Measurements from ENCODE around the gene UCP1. TPM values are rescaled to one million over a fixed set of nuclear protein-coding genes. Genes with fewer than 3 reads are reported as not detected.
A peak's percentile ranks its signal among the peaks of the same experiment; 100 is the strongest.

Gene UCP1, protein sequence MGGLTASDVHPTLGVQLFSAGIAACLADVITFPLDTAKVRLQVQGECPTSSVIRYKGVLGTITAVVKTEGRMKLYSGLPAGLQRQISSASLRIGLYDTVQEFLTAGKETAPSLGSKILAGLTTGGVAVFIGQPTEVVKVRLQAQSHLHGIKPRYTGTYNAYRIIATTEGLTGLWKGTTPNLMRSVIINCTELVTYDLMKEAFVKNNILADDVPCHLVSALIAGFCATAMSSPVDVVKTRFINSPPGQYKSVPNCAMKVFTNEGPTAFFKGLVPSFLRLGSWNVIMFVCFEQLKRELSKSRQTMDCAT
- polyA plus RNA-seq, result not detected

DNA sequence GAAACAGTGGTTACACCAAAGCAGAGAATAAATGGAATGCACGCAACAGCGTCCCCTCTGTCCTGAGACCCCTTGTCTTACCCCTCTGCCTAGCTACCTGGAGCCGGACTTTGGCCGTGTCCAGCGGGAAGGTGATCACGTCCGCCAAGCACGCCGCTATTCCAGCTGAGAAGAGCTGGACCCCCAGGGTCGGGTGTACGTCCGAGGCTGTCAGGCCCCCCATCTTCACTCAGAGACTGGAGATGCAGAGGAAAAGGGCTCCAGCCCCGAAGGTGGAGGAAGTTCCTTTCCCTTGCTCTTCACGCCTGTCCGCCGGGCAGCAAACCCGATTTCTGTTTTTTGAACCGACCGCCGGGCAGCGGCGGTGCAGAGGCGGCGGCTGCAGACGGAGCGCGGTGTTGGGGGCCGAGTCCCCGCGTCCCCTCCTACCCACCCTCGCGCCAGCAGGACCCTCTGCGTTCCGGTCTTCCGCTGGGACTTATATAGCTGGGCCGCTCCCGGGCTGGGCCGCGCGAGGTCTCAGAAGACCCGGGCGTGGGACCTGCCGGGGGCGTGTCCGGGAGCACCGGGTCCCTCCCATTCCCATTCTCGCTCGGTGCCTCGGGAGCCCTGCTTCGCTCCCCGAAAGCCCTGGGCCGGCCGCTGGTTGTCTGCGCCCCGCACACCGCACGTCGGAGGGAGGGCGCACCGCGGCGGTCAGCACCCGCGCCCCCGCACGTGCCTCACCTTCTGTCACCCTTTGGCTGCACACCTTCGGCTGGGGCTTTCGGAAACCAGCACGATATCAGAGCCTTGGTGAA lies at the start of gene UCP1:
Gene UCP1 (minus strand): TSS at position 455 of the 800 bp plus-strand sequence. CDS start 232 bp downstream, at position 223.
- H3K27me3 Mint-ChIP-seq (ENCODE audit: low read depth in 3 of 3), result peaks cover 17 to 34% (median 27%) of the 10 kb centered on the region in 3 donors
- peaks cover 14 to 19% of the 10 kb centered on the region in 2 donors for H3K4me1 Mint-ChIP-seq
- H3K36me3 Mint-ChIP-seq, result peaks cover 0 to 3% (median 3%) of the 10 kb centered on the region in 3 donors
- peak in 1 of 3 donors; percentile 2 for DNase-seq
- H3K4me3 Mint-ChIP-seq, result peak within 1 kb of the TSS; percentile 30 to 84 (median 78)
- H3K27ac Mint-ChIP-seq, result no peak within 1 kb of the TSS
- H3K9me3 Mint-ChIP-seq, result peaks cover 0 to 7% (median 1%) of the 10 kb centered on the region in 6 donors

DNA sequence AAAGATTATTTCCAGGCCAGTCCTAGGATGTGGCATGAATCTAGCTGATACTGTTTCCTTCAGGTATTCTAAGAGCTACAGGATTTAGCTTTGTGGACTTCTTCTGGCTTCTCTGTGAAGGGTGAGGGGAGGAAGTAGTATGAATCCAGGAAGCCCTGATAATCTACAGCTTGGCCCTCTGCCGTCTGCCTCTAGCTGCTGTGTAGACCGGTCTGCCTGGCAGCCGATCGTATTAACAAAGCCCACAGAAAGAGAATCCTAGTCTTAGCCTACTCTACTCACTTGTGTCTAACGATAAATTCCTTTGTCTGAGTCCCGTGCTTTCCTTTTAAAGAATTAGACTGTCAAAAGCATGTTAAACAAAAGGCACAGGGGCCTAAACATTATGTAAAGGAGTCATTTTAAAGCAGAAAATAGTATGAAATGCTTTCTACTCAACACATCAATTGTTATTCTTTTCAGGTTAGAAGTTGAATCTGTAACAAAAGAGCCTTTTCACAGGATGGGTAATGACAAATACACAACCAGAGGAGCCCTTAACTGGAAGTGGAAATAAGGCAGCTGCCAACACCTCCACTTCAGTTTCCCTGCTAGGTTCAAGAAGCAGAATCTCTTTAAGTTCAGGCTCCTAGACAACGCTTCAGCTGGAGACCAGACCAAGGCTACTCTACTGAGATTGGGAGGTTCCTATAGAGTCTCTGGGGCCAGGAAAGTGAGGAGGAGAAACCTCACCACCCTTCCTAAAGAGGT lies 48.9 kb upstream of the UCP1 start:
- Mint-ChIP-seq H3K4me3 (no peak overlapping the region), H3K27ac (no peak overlapping the region), H3K9me3 (no peaks in the 10 kb centered on the region), H3K36me3 (no peaks in the 10 kb centered on the region), H3K4me1 (no peaks in the 10 kb centered on the region), H3K27me3 (ENCODE audit: low read depth in 3 of 3) (peaks cover 0 to 6% (median 0%) of the 10 kb centered on the region in 3 donors)
- DNase-seq, result no peak

DNA sequence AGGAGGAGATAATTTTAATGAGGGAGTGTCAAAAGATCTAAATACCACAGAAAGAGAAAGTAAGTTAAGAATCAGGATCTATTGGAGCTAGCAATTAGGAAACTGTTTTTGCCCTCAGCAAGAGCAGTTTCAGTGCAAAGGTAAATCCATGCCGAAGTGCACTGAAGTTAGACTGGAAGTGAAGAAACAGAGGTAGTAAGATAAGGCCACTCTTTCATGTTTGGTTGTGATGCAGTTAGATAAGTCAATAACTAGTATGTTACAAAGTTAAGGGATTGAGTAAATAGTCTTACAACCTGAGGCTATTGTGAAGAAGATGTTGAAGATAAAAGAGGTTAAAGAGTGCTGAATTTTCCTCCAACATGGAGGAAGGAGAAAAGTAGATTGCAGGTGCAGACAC lies 46.7 kb upstream of the UCP1 start:
- Mint-ChIP-seq H3K4me3 (no peak overlapping the region), H3K9me3 (no peaks in the 10 kb centered on the region)

DNA sequence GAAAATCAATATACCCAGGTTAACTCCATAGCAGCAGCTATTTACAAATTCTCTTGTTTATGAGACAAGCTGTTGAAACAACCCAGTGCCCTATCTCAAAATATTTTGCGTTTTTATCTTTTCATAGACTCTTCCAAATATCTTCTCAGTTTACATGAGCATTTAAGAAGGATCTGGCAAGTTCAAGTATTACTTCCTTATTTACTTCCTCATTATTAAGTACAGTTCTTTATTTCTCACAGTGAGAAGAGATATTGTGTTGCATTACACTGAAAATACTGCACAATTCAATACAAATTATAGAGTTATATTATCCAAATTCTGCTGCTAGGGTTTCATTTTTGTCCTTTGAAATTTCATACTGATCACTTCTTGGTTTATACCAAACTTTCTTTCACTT lies 43.6 kb upstream of the UCP1 start:
- no peak overlapping the region for H3K4me3 Mint-ChIP-seq
- no peak for DNase-seq
- H3K9me3 Mint-ChIP-seq, result no peaks in the 10 kb centered on the region
- no peaks in the 10 kb centered on the region for H3K36me3 Mint-ChIP-seq
- H3K27ac Mint-ChIP-seq, result no peak overlapping the region
- H3K4me1 Mint-ChIP-seq, result no peaks in the 10 kb centered on the region
- H3K27me3 Mint-ChIP-seq (ENCODE audit: low read depth in 3 of 3), result peaks cover 0 to 2% (median 0%) of the 10 kb centered on the region in 3 donors

More for the DNA sequence above, 46.7 kb upstream of the UCP1 start:
- H3K36me3 Mint-ChIP-seq, result no peaks in the 10 kb centered on the region
- no peaks in the 10 kb centered on the region for H3K4me1 Mint-ChIP-seq
- H3K27ac Mint-ChIP-seq, result no peak overlapping the region
- no peak for DNase-seq
- peaks cover 0 to 6% (median 0%) of the 10 kb centered on the region in 3 donors for H3K27me3 Mint-ChIP-seq (ENCODE audit: low read depth in 3 of 3)

DNA sequence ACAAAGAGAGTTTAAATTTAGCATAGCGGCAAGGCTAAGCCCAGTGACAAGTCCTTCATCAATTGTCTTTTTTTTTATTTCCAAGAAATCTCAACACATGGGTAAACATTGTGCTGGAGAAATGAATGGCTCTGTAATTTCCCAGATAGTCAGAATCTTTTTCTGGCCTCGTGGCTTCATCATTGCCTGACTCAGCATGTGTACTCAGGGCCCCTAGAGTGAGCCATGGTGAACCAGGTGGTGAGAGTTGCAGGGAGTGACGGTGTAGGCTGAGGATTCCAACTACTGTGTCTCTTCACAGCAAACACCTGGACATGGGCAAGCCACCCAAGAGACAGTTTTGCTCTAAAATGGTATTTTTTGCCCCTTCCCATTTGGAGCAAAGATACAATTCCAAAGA lies 43.1 kb upstream of the UCP1 start:
- Mint-ChIP-seq H3K4me1 (no peaks in the 10 kb centered on the region), H3K36me3 (no peaks in the 10 kb centered on the region), H3K4me3 (no peak overlapping the region), H3K9me3 (no peaks in the 10 kb centered on the region), H3K27me3 (ENCODE audit: low read depth in 3 of 3) (peaks cover 0 to 2% (median 2%) of the 10 kb centered on the region in 3 donors), H3K27ac (no peak overlapping the region)
- no peak for DNase-seq

DNA sequence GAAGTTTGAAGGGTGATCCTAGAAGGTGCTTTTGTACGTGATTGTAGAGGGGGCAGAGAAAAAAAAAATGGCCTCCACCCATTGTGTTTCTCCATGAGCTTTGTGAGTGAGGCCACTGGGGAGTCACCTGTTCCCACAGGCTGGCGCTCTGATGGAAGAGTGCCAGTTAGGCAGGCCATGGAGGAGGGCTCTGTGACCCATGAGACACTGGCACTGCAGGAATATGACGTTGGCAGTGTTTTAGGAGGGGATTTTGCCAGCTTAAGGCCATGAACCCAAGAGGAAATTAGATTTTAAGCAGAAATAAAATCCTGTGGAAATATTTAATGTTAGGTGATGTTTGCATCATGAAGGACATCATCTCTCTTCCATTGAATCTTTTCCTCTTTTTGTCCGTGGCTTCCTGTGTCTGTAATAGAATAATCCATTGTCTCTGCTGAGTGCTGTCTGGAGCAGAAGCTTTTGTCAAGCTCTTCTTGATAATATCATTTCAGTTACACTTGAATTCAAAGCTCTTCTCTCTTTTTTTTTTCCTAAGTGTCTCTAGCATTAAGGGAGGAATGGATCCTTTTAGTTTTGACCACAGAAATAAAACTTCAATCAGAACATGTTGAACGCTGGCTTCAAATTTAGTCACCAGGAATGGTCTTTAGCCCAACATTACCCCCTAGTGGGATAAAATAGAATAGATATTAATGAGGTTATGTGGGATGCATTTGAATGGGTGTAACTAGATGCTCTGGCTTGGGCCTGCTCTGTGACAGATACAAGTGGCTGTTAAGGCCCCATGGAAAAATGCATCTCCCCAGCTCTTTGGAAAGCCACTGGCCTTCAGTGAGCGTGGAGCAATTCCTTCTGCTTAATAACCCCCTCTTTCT lies 41.0 kb upstream of the UCP1 start:
- no peak for DNase-seq
- Mint-ChIP-seq H3K27ac (no peak overlapping the region), H3K4me1 (no peaks in the 10 kb centered on the region), H3K9me3 (no peaks in the 10 kb centered on the region), H3K4me3 (no peak overlapping the region), H3K36me3 (no peaks in the 10 kb centered on the region), H3K27me3 (ENCODE audit: low read depth in 3 of 3) (peaks cover 2 to 5% (median 2%) of the 10 kb centered on the region in 3 donors)

DNA sequence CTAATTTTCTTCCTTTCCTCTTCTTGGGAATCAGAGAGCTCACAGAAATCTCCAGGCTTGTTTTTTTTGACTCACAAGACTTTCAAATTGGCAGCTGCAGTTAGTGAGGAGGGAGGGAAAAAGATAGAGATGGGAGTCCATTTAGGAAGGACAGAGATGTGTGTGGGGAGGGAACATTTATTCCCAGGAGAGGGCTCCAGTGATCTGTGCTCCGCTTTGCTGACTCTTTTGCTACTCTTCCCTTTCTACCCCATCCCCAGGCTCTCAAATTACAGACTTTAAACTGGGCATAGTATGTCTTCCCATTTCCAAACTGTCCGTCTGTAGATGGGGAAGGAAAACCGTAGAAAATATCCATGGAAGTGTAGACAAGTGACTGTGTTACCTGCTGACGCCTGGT lies 39.1 kb upstream of the UCP1 start:
- H3K27ac Mint-ChIP-seq, result no peak overlapping the region
- no peaks in the 10 kb centered on the region for H3K4me1 Mint-ChIP-seq
- DNase-seq, result no peak
- H3K36me3 Mint-ChIP-seq, result no peaks in the 10 kb centered on the region
- H3K9me3 Mint-ChIP-seq, result no peaks in the 10 kb centered on the region
- H3K4me3 Mint-ChIP-seq, result no peak overlapping the region
- peaks cover 1 to 5% (median 2%) of the 10 kb centered on the region in 3 donors for H3K27me3 Mint-ChIP-seq (ENCODE audit: low read depth in 3 of 3)

DNA sequence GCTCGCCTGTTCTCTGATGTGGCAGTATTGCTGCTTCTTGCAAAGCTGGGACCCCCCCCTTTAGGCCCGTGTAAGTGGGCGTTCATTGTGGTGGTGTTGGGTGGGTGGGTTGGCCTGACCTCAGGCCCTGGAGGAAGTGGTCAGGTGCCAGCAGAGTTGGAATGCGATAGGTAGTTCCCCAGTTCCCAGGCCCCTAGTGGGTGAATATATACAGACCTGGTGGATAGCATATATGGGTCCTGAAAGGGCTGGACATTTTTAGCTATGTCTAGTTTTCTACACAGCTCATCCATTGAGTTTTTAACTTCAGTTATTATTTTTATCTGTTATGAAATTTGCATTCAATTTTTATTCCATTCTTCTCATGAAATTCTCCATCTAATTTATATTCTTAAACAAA lies 35.8 kb upstream of the UCP1 start:
- Mint-ChIP-seq H3K4me1 (no peaks in the 10 kb centered on the region), H3K4me3 (no peak overlapping the region)

DNA sequence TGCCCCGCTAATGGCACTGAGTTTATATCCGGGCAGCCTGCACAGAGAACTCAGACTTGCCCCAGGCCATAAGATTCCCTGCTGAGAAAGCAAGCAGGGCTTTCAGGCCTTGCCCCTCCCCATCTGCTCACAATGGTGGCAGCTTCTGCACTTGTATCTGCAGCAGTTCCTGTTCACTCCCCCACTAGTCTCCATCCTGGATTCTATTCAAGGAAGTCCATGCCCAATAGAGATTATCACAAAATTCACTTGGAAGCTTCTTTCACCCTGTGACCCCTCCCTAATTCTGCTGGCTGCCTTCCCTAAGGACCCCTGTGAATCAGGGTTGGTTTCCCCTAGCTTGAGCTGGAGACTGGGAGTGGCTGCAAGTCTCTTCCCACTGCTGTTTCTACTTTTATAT lies 34.5 kb upstream of the UCP1 start:
- Mint-ChIP-seq H3K9me3 (no peaks in the 10 kb centered on the region), H3K36me3 (no peaks in the 10 kb centered on the region), H3K27ac (no peak overlapping the region)

More for the DNA sequence above, 35.8 kb upstream of the UCP1 start:
- Mint-ChIP-seq H3K36me3 (no peaks in the 10 kb centered on the region), H3K27me3 (ENCODE audit: low read depth in 3 of 3) (peaks cover 2 to 5% (median 2%) of the 10 kb centered on the region in 3 donors), H3K9me3 (no peaks in the 10 kb centered on the region), H3K27ac (no peak overlapping the region)
- no peak for DNase-seq

DNA sequence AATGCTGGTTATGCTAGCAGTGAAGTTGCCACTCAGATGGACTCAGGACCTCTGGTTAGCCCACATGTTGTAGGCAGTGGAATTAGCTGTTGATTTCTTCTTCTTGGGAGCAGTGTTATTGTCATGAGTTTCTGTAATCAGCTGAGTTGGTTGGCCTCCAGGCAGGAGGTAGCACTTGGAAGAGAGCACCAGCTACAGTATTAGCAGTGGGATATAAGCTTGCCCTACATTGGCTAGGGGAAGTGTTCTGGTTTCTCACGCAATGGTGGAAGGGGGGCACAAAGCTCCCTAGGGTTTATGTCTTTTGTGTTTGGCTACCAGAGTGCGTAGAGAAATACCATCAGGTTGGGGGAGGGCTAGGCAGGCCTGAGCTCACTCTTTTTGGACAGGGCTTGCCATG lies 34.0 kb upstream of the UCP1 start:
- H3K27ac Mint-ChIP-seq, result no peak overlapping the region
- no peaks in the 10 kb centered on the region for H3K4me1 Mint-ChIP-seq
- no peak for DNase-seq
- peaks cover 2 to 7% (median 4%) of the 10 kb centered on the region in 3 donors for H3K27me3 Mint-ChIP-seq (ENCODE audit: low read depth in 3 of 3)
- H3K9me3 Mint-ChIP-seq, result no peaks in the 10 kb centered on the region
- no peaks in the 10 kb centered on the region for H3K36me3 Mint-ChIP-seq
- no peak overlapping the region for H3K4me3 Mint-ChIP-seq

More for the DNA sequence above, 34.5 kb upstream of the UCP1 start:
- no peaks in the 10 kb centered on the region for H3K4me1 Mint-ChIP-seq
- H3K4me3 Mint-ChIP-seq, result no peak overlapping the region
- DNase-seq, result no peak
- peaks cover 2 to 7% (median 4%) of the 10 kb centered on the region in 3 donors for H3K27me3 Mint-ChIP-seq (ENCODE audit: low read depth in 3 of 3)

DNA sequence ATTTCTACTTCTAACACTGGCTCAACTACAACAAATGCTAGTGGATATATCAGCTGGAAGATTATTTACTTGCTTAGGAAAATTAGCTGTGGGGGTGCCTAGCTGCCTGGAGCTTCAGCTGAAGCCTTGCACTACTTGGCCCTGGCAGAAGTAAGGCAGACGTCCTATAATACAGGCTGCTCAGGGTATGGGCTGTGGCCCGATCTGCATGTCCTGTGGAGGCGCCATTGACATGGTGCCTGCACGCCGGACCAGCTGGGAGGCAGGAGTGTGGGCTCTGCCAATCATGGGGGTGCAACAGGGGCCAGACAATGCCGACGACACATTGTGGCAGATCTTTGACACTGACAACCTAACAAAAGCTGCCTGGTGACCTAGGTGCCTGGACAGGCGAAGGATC lies 31.6 kb upstream of the UCP1 start:
- no peaks in the 10 kb centered on the region for H3K4me1 Mint-ChIP-seq
- H3K27ac Mint-ChIP-seq, result no peak overlapping the region
- DNase-seq, result no peak
- H3K27me3 Mint-ChIP-seq (ENCODE audit: low read depth in 3 of 3), result peaks cover 2 to 7% (median 3%) of the 10 kb centered on the region in 3 donors
- H3K4me3 Mint-ChIP-seq, result no peak overlapping the region
- H3K36me3 Mint-ChIP-seq, result no peaks in the 10 kb centered on the region
- H3K9me3 Mint-ChIP-seq, result no peaks in the 10 kb centered on the region

DNA sequence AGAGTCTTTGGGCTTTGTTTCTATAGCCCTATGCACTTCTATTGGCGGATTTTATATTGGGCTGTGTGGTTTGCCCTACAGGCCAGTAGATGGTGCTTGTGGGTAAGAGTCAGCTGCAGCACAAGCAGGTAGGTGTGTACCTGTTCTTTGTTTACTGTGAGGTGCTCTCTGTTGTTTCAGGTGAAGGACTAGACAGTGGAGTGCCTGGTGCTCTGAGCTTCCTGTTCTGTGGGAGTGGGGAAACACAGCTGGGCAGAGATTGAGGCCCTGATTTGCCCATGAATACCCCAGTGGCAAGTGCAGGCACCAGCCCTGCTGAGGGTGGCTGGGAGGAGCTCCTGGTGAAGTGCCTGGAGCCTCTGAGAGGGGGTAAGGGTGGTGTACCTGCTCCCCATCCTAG lies 26.3 kb upstream of the UCP1 start:
- H3K27me3 Mint-ChIP-seq (ENCODE audit: low read depth in 3 of 3), result peaks cover 7 to 11% (median 8%) of the 10 kb centered on the region in 3 donors
- no peak overlapping the region for H3K27ac Mint-ChIP-seq
- no peaks in the 10 kb centered on the region for H3K9me3 Mint-ChIP-seq
- no peaks in the 10 kb centered on the region for H3K4me1 Mint-ChIP-seq
- no peak overlapping the region for H3K4me3 Mint-ChIP-seq
- H3K36me3 Mint-ChIP-seq, result no peaks in the 10 kb centered on the region
- DNase-seq, result no peak

DNA sequence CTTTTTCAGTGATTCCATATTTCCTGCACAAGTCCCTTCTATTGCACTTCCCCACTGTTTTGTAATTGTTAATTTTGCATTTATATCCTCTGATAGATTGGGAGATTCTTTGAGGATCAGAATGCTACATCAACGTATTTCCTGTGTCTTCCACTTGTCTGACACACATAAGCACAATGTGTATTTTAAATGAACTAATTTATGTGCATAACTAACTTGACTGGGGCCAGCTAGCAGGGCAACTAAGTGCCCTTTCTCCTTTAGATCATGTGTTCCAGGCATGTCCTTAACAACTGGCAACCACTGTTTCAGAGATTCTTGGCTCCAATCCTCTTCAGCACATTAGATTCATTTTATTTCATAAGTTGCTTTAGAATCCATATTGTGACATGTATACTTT lies 15.7 kb upstream of the UCP1 start:
- peaks cover 1 to 5% (median 4%) of the 10 kb centered on the region in 3 donors for H3K27me3 Mint-ChIP-seq (ENCODE audit: low read depth in 3 of 3)

More for the DNA sequence above, 15.7 kb upstream of the UCP1 start:
- Mint-ChIP-seq H3K27ac (no peak overlapping the region), H3K4me1 (no peaks in the 10 kb centered on the region), H3K4me3 (no peak overlapping the region), H3K9me3 (no peaks in the 10 kb centered on the region), H3K36me3 (no peaks in the 10 kb centered on the region)
- no peak for DNase-seq
